ENCODE data around the gene IL6.

IL6 gene

GRCh38 chr7:22751341-22751740 is 24.3 kb downstream of the IL6 start:
- FAIRE-seq (no peak), DNase-seq (ENCODE audit: insufficient read length, low spot score) (no peak)
- TF ChIP-seq SPI1 (IDR thresholded peaks at IDR 0.05; ENCODE audit: low read depth, low read length), result no peak
- no peak for TF ChIP-seq POLR2A (IDR thresholded peaks at IDR 0.05; ENCODE audit: low read depth, low read length)
- TF ChIP-seq PAX5 (IDR thresholded peaks at IDR 0.05; ENCODE audit: insufficient read depth, low read length, severe bottlenecking), result no peak
- TF ChIP-seq TAF1 (IDR thresholded peaks at IDR 0.05; ENCODE audit: low read depth, low read length), result no peak
- TF ChIP-seq POU2F2 (IDR thresholded peaks at IDR 0.05; ENCODE audit: low read depth, low read length), result no peak
- TF ChIP-seq POLR2AphosphoS5 (IDR thresholded peaks at IDR 0.05; ENCODE audit: low read depth, low read length), result no peak

- FAIRE-seq, result no peak
- TF ChIP-seq SPI1 (IDR thresholded peaks at IDR 0.05; ENCODE audit: low read depth, low read length) (no peak), POLR2A (IDR thresholded peaks at IDR 0.05; ENCODE audit: low read depth, low read length) (no peak), POU2F2 (IDR thresholded peaks at IDR 0.05; ENCODE audit: low read depth, low read length) (no peak)
- DNase-seq (ENCODE audit: insufficient read length, low spot score), result no peak
Measured at GRCh38 chr7:22757338-22757994, 30.5 kb downstream of the IL6 start.

- TF ChIP-seq PAX5 (IDR thresholded peaks at IDR 0.05; ENCODE audit: insufficient read depth, low read length, severe bottlenecking) (no peak), SPI1 (IDR thresholded peaks at IDR 0.05; ENCODE audit: low read depth, low read length) (no peak), POLR2AphosphoS5 (IDR thresholded peaks at IDR 0.05; ENCODE audit: low read depth, low read length) (no peak), POU2F2 (IDR thresholded peaks at IDR 0.05; ENCODE audit: low read depth, low read length) (no peak), POLR2A (IDR thresholded peaks at IDR 0.05; ENCODE audit: low read depth, low read length) (no peak), TAF1 (IDR thresholded peaks at IDR 0.05; ENCODE audit: low read depth, low read length) (no peak)
- DNase-seq (ENCODE audit: insufficient read length, low spot score) (no peak), FAIRE-seq (no peak)
Measured at GRCh38 chr7:22758576-22758975, 31.6 kb downstream of the IL6 start.

- TF ChIP-seq TAF1 (IDR thresholded peaks at IDR 0.05; ENCODE audit: low read depth, low read length) (no peak), POLR2AphosphoS5 (IDR thresholded peaks at IDR 0.05; ENCODE audit: low read depth, low read length) (no peak), SPI1 (IDR thresholded peaks at IDR 0.05; ENCODE audit: low read depth, low read length) (no peak), PAX5 (IDR thresholded peaks at IDR 0.05; ENCODE audit: insufficient read depth, low read length, severe bottlenecking) (no peak), POU2F2 (IDR thresholded peaks at IDR 0.05; ENCODE audit: low read depth, low read length) (no peak), POLR2A (IDR thresholded peaks at IDR 0.05; ENCODE audit: low read depth, low read length) (no peak)
- DNase-seq (ENCODE audit: insufficient read length, low spot score) (no peak), FAIRE-seq (no peak)
Measured at GRCh38 chr7:22759721-22760120, 32.7 kb downstream of the IL6 start.

GRCh38 chr7:22762866-22763265 is 35.9 kb downstream of the IL6 start:
- TF ChIP-seq SPI1 (IDR thresholded peaks at IDR 0.05; ENCODE audit: low read depth, low read length), result no peak
- TF ChIP-seq POLR2AphosphoS5 (IDR thresholded peaks at IDR 0.05; ENCODE audit: low read depth, low read length), result no peak
- TF ChIP-seq PAX5 (IDR thresholded peaks at IDR 0.05; ENCODE audit: insufficient read depth, low read length, severe bottlenecking), result no peak
- no peak for TF ChIP-seq TAF1 (IDR thresholded peaks at IDR 0.05; ENCODE audit: low read depth, low read length)
- TF ChIP-seq POLR2A (IDR thresholded peaks at IDR 0.05; ENCODE audit: low read depth, low read length), result no peak
- no peak for TF ChIP-seq POU2F2 (IDR thresholded peaks at IDR 0.05; ENCODE audit: low read depth, low read length)
- DNase-seq (ENCODE audit: insufficient read length, low spot score) (no peak), FAIRE-seq (peak; percentile 41)

- DNase-seq (ENCODE audit: insufficient read length, low spot score) (peak; percentile 14), FAIRE-seq (peak; percentile 31)
- TF ChIP-seq SPI1 (IDR thresholded peaks at IDR 0.05; ENCODE audit: low read depth, low read length) (peak; percentile 94), POLR2A (IDR thresholded peaks at IDR 0.05; ENCODE audit: low read depth, low read length) (no peak), POLR2AphosphoS5 (IDR thresholded peaks at IDR 0.05; ENCODE audit: low read depth, low read length) (no peak), POU2F2 (IDR thresholded peaks at IDR 0.05; ENCODE audit: low read depth, low read length) (no peak), PAX5 (IDR thresholded peaks at IDR 0.05; ENCODE audit: insufficient read depth, low read length, severe bottlenecking) (no peak), TAF1 (IDR thresholded peaks at IDR 0.05; ENCODE audit: low read depth, low read length) (no peak)
Measured at GRCh38 chr7:22765609-22766008, 38.6 kb downstream of the IL6 start.

GRCh38 chr7:22771194-22771871 is 44.3 kb downstream of the IL6 start:
- no peak for DNase-seq (ENCODE audit: insufficient read length, low spot score)
- FAIRE-seq, result no peak
- no peak for TF ChIP-seq POLR2AphosphoS5 (IDR thresholded peaks at IDR 0.05; ENCODE audit: low read depth, low read length)
- TF ChIP-seq POLR2A (IDR thresholded peaks at IDR 0.05; ENCODE audit: low read depth, low read length), result no peak
- no peak for TF ChIP-seq TAF1 (IDR thresholded peaks at IDR 0.05; ENCODE audit: low read depth, low read length)
- TF ChIP-seq PAX5 (IDR thresholded peaks at IDR 0.05; ENCODE audit: insufficient read depth, low read length, severe bottlenecking), result no peak
- no peak for TF ChIP-seq SPI1 (IDR thresholded peaks at IDR 0.05; ENCODE audit: low read depth, low read length)
- no peak for TF ChIP-seq POU2F2 (IDR thresholded peaks at IDR 0.05; ENCODE audit: low read depth, low read length)

GRCh38 chr7:22771872-22772228 is 44.9 kb downstream of the IL6 start:
- no peak for FAIRE-seq
- TF ChIP-seq POLR2A (IDR thresholded peaks at IDR 0.05; ENCODE audit: low read depth, low read length) (no peak), SPI1 (IDR thresholded peaks at IDR 0.05; ENCODE audit: low read depth, low read length) (no peak), PAX5 (IDR thresholded peaks at IDR 0.05; ENCODE audit: insufficient read depth, low read length, severe bottlenecking) (no peak), TAF1 (IDR thresholded peaks at IDR 0.05; ENCODE audit: low read depth, low read length) (no peak), POLR2AphosphoS5 (IDR thresholded peaks at IDR 0.05; ENCODE audit: low read depth, low read length) (no peak), POU2F2 (IDR thresholded peaks at IDR 0.05; ENCODE audit: low read depth, low read length) (no peak)
- no peak for DNase-seq (ENCODE audit: insufficient read length, low spot score)

- TF ChIP-seq SPI1 (IDR thresholded peaks at IDR 0.05; ENCODE audit: low read depth, low read length) (no peak), POU2F2 (IDR thresholded peaks at IDR 0.05; ENCODE audit: low read depth, low read length) (no peak), TAF1 (IDR thresholded peaks at IDR 0.05; ENCODE audit: low read depth, low read length) (no peak), POLR2AphosphoS5 (IDR thresholded peaks at IDR 0.05; ENCODE audit: low read depth, low read length) (no peak), POLR2A (IDR thresholded peaks at IDR 0.05; ENCODE audit: low read depth, low read length) (no peak), PAX5 (IDR thresholded peaks at IDR 0.05; ENCODE audit: insufficient read depth, low read length, severe bottlenecking) (no peak)
- FAIRE-seq (no peak), DNase-seq (ENCODE audit: insufficient read length, low spot score) (no peak)
Measured at GRCh38 chr7:22772885-22773284, 45.9 kb downstream of the IL6 start.
